Fibroblast of skin of left biceps (primary cell): ENCODE data around the gene LRPAP1.

Source experiments
- DNase-seq, 2 experiments: peaks; one replicate each; pipeline ENCODE4 v3.0.0-alpha.2; 2013; ENCODE audit warnings: low read depth in 2 of 2

Gene LRPAP1

DNA sequence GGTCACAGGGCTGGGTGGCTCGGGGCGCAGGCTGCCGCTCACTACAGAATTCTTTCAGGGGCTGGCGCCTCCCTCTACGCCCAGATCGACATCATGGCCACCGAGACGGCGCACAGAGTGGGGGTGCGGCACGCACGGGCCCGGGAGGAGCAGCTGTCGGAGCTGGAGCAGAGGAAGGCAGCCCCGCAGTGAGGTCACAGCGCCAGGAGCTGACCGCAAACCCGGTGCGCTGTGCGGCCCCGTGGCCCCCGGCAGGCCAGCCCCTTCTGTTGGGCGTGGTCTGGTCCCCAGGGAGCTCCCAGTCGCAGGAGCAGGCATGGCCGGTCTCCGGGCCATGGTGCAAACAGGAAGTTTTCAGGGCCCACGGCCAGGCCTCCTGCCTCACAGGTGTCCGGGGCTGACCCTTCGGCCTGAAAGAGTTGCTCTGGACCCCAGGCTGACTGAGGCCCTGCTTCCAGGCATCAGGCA lies 31.6 kb downstream of the LRPAP1 start:
- no peak for DNase-seq

DNA sequence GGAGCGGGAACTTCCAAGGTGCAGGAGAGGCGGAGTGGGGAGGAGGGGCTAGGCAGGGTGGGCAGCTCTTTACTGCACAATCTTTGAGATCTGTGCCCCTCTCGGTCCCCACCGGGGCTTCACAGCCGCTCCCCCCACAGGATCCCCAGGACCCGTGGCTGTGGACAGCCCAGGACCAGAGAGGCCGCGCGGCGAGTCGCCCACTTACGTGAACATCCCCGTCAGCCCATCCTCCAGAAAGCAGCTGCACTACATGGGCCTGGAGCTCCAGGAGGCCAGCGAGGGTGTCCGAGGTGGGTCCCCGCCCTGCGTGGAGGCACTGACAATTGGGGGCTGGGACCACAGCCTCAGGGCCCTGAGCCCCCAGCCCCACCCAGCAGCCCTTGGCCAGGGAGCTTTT lies 32.1 kb downstream of the LRPAP1 start:
- no peak for DNase-seq

DNA sequence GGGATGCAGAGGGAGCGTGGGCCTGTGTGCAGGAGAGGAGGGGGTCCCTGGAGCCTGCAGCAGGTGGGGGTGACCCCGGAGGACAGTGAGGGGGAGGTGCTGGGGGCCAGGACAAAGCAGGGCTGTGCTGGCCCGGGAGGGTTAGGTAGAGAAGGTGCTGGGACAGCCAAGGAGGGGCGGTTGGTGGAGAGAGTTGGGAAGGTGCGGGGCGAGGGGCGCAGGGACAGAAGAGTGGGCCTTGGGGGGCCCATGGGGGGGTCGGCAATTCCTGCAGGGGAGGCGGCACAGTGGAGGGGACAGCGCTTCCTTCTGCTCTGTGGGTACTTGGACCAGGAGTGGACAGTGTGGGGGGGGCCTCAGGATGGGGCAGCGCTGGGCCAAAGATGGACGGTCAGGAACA lies 32.5 kb downstream of the LRPAP1 start:
- no peak for DNase-seq

DNA sequence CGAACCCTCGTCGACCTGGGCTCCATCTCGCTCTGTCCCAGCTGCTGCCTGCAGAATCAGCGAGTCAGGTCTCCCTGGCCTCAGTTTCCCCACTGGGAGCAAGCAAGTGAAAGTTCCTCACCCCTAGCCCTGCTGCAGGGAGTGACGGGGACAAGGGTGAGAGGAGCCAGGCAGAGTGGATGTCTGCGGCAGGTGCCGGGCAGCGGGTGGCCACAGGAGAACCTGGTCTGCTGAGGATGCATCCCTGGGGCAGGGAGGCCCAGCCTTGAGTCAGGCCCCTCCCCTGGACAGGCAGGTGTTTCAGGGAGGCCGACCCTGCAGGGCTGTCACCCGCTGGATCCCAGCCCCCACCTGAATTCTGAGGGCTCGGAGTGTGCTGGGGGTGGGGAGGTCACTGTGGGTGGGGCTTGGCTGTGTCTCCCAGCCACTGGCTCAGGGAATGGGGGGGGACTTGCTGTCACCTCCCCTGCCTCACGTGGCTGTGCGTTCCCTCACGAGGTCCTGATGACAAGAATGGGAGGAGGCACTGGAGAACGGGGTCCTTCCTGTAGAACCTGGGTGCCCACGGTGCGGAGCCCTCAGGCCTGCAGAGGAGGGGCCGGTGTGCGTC lies 33.2 kb downstream of the LRPAP1 start:
- DNase-seq = no peak

DNA sequence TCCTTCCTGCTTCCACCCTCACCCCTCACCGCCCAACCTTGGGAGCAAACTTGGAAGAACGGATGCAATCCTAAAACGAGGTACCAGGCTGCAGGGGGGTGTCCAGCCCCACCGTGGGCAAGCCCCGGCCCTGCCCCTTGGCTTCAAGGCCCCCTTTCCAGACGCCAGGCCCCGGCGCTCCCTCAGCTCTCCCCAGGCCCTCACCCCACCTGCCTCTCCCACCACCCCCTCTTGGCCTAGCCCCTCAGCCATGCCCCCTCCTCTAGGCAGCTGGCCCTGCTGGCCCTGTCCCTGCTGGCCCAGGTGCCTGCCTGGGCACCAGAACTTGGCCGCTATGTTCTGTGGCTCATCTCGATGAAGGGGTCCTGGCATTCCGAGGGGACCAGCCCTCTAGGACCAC lies 33.8 kb downstream of the LRPAP1 start:
- no peak for DNase-seq

DNA sequence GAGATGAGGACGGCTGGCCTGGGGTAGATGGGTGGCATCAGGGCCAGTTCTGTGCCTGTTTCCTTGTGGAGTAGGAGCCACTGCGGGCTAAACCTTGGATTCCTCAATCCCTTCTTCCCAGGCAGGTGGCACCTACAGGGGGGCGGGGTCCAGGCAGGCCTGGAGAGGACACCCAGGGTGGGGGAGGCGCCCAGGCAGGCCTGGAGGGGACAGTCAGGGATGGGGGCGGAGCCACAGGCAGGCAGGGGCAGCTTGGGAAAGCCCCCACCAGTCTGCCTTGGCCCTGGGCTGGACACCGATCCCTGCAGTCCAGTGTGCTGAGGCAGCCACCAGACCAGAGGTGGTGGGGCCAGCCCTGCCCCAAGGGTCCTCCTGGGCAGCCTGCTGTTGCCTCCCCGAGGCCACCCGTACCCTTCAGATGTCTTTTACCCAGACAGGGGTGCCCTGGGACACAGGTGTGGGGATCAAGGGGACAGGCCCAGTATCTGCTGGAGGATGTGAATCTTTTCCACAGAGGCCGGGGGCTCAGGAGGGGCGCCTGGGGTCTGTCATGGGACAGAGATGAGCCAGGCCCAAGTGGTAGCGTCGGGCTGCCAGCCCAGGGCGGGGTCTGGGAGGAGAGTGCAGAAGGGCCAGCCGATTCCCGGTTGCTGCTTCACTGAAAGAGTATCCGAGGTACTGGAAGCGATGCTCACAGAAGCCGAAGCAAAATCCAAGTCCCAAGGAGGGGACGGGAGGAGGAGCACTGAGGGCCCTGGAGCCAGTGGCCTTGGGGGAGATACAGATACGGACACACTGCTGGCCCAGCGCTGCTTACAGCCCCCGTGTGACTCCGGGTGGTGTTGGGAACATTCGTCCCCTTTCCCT lies 34.5 kb downstream of the LRPAP1 start:
- no peak for DNase-seq

DNA sequence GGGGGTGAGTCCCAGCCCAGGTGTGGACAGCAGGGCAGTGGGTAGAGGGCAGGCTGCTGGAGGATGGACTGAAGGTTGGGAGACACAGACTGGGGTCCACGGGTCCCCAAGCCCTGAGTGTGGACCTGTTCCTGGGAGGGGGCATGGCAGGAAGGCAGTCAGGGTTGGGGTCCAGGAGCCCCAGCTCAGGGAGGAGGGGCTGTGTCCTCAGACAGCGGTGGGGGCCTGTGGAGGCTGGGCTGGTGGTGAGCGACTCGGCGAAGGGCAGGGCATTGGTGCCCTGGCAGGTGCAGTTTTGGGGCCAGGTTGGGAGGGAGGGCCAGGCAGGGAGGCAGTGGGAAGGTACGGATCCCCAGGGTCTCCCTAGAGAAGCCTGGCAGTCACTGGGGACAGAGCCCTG lies 35.1 kb downstream of the LRPAP1 start:
- DNase-seq = no peak

DNA sequence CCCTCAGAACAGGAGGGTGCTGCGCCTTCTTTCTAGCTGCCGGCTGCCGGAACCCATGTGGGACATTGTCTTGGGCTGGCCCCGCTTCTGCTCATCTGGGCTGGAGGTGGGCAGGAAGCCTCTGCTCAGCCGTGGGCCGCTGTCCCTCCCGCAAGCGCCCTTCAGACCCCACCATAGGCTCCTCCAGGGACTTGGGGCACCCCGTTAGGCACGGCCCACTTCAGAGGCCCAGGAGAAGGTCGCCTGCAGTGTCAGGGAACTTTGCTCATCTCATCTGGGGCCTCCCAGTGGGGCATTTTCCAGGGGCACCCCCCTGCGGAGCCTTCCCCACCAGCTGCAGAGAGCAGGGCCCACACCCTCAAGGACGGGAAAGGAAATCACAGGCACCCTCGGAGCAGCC lies 36.2 kb downstream of the LRPAP1 start:
- DNase-seq = no peak

DNA sequence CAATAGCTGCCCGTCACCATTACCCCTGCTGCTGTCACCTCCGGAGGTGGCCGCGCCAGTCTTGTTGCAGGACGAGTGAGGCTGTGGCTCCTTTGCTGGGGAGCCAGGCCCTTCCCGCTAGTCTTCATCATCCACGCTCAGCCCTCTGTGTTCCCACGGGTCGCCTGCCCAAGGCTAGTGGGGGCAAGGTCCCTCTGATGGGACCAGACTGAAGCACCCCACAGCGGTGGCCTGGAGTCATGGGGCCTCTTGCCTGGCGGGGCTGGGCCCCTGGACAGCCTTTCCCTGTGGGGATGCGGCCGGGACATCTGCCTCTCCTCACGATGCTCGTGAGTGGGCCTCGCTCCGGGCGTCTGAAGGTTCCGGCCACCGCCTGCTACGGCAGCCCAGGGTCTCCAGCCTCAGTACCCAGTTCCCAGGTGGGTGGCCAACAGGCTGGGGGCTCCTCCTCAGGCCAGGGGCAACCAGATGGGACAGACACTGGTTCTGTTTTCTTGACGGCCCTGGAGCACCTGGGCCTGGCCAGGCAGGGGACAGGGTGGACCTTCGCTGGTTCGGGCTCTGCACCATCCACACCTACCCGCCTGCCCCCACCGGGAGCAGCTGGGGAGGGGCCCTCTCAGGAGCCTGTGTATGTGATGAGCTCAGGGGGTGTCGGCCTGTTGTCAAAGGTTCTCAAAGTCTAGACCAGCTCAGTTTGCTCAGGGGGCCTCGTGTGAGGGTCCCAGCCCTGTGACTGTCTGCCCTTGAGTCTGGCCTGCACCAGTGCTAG lies 36.8 kb downstream of the LRPAP1 start:
- no peak for DNase-seq

DNA sequence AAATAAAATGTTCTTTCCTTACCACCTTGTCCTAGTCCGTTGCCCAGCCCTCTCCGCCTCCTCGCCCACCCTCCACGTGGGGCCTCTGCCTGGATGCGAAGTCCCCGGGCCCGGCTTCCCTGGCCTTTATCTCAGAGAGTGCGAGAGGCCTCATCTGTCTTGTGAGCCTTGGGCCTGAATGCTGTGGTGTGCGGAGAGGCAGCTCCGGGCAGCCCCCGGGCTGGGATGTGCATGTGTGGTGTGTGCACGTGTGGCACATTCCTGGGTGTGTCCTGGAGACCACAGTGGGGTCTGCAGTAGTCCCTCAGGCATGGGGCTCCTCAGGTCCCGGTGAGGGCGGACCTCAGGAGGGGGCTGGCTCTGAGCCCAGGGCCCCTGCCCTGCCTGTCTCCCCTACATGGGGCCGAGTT lies 37.8 kb downstream of the LRPAP1 start:
- DNase-seq = no peak

DNA sequence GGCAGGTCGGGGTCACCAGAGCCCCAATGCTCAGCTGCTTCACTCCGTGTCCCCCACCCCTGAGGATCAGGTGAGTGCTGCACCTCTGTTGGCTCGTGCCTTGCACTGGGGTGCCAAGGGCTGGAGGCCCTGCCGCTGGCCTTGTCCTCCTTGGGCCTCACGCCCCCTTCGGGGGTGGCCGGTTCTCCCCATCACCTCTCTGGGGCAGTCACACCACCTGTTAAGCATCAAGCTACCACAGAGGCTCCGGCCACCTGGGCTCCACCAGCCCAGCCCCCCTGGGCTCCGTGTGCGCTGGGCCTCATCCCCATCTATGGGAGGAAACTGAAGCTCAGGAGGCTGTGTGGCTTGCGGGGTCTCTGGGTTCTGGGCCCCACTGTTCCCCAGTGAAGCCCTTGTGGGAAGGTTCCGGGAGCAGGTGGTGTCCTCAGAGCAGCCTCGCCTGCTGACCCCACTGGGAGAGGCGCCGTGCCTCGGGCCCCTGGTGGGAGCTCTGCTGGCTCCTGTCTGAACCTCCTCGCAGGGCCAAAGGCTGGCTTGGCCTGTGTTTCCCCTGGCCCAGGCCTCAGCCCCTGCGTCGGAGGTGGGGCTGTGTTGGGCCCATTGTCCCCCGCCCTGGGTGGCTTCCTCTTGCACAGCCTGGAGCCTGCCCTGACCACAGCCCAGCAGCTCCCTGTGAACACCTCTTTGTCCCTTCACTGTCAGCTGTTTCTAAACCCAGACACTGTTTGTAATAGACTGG lies 38.3 kb downstream of the LRPAP1 start:
- no peak for DNase-seq

DNA sequence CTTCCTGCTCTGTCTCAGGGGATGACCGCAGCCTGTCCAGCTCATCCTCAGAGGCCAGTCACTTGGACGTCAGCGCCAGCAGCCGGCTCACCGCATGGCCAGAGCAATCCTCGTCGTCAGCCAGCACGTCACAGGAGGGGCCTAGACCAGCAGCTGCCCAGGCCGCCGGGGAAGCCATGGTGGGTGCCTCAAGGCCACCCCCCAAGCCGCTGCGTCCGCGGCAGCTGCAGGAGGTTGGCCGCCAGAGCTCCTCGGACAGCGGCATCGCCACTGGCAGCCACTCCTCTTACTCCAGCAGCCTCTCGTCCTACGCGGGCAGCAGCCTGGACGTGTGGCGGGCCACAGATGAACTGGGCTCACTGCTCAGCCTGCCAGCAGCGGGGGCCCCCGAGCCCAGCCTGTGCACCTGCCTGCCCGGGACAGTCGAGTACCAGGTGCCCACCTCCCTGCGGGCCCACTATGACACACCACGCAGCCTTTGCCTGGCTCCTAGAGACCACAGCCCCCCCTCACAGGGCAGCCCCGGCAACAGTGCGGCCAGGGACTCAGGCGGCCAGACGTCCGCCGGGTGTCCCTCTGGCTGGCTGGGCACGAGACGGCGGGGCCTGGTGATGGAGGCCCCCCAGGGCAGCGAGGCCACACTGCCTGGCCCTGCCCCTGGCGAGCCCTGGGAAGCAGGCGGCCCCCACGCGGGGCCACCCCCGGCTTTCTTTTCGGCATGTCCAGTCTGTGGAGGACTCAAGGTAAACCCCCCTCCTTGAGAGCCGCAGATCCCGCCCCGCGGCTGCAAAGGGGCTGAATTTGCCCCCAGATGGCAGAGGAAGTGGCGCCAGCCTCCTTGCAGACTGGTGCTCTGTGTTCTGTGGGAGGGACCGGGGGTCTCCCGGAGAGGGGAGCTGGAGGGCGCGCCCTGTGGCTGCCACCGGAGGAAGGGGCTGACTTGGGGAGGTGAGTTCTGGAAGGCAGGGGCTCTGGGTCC lies 39.2 kb downstream of the LRPAP1 start:
- no peak for DNase-seq

DNA sequence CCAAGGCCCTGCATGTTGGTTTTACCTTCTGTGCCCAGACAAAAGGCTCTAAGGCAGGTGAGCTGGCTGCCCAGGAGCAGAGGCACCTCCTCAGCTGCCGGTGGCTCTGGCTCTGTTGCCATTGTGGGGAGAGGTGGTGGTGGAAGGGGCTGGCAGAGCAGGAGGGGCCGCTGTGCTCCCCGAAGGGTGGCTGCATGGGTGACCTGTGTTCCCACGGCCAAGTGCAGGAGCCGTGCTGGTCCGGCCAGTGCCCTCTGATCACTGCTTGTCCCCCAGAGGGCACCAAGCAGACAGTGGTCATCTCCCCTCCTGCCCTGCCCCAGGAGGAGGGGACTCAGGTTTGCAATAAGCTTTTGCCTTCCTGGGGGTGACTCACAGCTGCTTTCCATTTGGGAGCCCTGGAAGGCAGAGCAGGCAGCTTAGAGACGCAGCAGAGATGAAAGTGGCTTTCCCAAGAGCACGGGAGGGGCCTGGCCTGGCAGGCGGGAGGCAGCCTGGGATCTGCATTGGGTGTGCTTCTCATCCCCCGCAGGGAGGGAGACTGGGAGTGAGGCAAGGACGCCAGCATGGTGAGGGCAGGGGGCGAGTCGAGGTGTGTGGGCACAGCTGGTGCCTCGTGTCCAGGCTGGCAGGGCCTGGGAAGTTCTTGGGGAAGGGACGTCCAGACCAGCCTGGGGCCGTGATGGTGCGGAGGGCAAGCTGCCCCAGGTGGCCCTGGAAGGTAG lies 40.4 kb downstream of the LRPAP1 start:
- DNase-seq = peak; percentile 5 to 6

DNA sequence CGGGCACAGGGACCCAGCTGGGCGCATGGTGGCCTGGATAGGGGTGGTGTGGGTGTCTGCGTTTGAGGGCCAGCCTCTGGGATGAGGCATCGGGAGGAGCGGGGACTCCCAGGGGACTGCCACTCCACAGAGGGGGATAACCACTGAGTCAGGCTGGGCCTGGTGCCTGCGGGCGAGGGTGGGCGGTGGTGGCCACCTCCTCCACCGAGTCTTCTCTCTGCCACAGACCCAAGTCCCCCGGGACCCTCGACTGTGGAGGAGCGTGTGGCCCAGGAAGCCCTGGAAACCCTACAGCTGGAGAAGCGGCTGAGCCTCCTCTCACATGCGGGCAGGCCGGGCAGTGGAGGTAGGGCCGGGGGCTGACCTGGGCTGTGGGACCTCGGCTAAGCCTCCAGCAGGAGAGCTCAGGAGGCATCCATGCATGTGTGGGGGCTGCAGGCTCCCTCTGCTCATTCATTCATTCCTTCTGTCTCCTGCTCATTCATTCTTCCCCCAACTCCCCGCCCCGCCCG lies 42.7 kb downstream of the LRPAP1 start:
- no peak for DNase-seq

DNA sequence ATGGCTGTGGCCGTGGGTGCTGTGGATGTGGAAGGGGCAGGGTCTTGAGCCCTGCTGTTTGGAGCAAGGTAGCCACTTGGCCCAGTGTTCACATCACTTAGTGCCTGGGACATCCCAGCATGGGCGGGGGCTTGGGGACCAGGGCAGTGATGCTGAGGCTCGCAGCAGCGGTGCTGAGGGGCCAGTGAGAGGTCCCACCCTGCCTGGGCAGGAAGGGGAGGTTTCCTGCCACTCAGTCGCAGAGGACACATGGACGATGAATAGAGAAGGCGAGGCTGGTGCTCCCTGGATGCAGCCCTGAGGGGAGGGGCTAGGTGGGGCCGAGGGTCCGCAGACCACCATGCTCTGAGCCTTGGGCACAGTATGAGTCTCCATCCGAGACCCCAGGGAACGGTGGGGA lies 43.4 kb downstream of the LRPAP1 start:
- DNase-seq = no peak

DNA sequence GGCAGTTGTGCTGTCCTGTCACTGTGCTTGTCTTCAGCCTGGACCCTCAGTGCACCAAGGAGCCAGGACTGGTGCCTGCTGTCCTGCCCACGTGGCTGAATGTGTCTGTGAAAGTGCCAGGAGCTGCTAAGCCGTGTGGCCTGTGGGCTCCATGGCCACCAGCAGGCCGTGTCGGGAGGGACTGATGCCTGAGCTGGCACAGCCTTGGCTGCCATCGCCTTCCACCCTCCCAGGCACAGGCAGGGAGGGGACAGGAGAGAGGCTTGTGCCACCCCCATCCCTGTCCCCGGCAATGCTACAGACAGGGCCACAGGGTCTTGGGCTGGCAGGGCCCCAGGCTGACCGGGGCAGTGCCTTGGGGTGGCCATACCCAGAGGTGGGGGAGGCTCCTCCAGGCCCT lies 44.4 kb downstream of the LRPAP1 start:
- no peak for DNase-seq

DNA sequence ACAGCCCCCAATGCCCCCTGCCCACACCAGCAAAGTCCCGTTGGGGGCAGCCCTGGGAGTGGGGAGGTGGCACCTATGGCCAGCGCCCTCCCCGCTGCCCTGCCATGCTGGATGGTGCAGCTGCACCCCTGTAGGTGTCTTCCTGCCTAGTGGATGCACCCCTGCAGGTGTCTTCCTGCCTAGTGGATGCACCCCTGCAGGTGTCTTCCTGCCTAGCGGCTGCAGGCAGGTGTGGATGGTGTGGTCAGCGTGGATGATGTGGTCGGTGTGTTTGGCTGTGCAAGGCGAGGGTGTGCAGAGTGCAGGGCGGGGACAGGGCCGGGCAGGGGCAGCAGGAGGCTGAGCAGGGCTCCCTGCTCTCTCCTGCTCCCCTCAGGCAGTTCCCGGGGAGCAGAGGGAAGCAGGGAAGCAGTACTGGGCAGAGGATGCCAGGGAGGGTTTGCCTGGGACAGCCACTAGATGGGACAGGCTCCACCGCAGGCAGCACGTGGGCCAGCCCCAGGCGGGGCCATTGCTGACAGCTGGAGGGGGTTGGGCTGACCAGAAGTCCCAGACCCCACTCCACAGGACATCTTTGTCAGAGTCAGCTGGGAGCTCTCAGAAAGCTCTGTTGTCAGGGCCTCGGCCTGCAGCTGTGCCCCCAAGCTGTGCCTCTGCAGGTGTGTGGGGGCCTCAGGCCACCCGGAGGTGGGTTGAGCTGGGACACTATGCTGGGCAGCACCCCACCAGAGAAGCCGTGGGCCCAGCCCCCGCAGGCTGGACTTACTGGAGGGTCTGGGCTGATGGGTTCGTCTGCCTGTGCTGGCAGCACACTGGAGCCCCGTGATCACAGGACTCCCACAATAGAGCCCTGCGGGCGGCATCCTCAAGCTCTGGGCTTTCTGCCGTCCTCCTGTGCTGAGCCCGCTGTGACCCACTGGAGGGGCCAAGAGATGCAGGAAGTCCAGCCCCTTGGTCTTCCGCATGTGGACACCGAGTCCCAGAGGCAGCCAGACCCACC lies 45.4 kb downstream of the LRPAP1 start:
- no peak for DNase-seq

DNA sequence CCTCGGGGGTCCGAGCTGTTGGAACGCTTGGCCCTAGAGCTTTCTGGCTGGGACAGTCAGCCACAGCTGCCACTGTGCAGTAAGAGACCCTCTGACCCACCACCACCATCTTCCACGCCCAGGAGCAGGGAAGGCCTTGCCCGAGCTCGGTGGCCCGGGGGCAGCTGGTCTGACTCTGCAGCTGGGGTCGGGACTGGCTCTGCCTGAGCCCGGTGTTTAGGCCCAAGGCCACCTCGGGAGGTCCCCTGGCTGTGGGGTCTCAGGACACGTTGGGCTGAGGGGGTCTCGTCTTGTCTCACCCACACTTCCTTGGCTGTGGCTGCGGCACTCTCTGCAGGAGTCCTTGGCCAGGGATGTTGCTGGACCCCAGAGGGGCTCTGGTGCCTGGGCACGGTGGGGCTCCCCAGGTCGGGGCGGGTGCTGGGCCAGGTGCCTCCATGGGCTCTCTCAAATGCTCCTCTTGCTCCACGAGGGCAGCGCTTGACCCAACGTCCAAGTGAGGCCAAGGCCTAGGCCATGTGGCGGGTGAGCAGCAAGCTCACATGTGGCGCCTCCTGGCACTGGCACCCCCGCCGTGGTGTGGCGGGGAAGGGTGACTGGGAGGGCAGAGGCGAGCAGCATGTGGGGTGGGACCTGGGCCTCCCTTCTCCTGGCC lies 46.2 kb downstream of the LRPAP1 start:
- no peak for DNase-seq
